Neuron (in vitro differentiated cells): ENCODE data around the gene FGD1.
"Not testable (repeated sequence)": the region's sequence is repeated elsewhere in the genome, so short reads cannot be mapped to it uniquely, and the experiment has no call there.

Experiments
- H2AFZ ChIP-seq: one replicate; pipeline ENCODE4 v1.6.1; 2013; ENCODE audit warnings: low read depth, mild to moderate bottlenecking, inconsistent platforms, low read length, moderate library complexity
- H3K27me3 ChIP-seq: one replicate; pipeline ENCODE4 v1.6.1; 2013; ENCODE audit warnings: low read length; ENCODE audit not compliant: insufficient read depth
- H3K36me3 ChIP-seq: one replicate; pipeline ENCODE4 v1.6.1; 2013; ENCODE audit warnings: low read length; ENCODE audit not compliant: insufficient read depth
- H3K4me1 ChIP-seq: one replicate; pipeline ENCODE4 v1.6.1; 2013; ENCODE audit warnings: low read length; ENCODE audit not compliant: insufficient read depth
- H3K4me3 ChIP-seq: 2 replicates; pipeline ENCODE4 v1.5.1; 2013; ENCODE audit warnings: mild to moderate bottlenecking, low read length, moderate library complexity
- H3K9me3 ChIP-seq: one replicate; pipeline ENCODE4 v1.6.1; 2013; ENCODE audit warnings: low read length

FGD1 gene

DNA sequence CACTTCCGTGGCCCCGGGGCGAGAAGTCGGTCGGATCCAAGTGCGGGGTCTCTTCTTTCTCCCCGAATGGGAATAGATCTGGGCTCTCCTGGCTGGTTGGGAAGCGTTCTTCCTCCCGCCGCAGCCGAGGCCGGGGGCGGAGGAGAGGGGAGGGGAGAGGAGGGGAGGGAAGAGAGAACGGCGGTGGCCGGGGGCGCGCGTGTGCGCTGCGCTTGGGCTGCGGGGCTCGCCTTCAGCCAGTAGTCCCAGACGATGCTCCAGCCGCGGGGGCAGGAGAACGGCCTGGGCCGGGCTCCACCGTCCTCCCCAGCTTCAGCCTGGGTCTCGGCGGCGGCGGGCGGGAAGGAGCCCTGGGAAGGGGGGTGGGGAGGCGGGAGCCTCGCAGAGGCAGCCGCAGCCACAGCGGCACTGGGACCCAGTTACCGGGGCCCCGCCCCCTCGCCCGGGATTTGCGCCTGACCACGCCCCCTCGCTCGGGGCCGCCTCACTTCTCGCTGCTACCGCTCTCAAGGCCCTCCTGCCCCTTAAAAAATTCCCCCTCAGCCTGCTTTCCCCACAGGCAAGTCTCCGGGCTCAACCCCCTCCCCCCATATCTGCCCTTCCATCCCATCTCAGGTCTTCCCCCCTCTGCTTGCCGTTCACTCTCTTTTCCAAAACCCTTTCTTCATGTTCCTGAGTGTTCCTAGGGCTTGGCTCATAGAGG, at the start of gene FGD1:
Gene FGD1, minus strand, starts transcription at position 421 of the 703 bp plus-strand sequence. CDS start 802 bp downstream, outside the sequence.
- peak within 1 kb of the TSS; percentile 56 for H3K4me3 ChIP-seq
- no peaks in the 10 kb centered on the region for H3K36me3 ChIP-seq
- H3K27me3 ChIP-seq = no peaks in the 10 kb centered on the region
- H3K4me1 ChIP-seq = peaks cover 15% of the 10 kb centered on the region
- H3K9me3 ChIP-seq = no peaks in the 10 kb centered on the region
- peak within 1 kb of the TSS; percentile 53 for H2AFZ ChIP-seq

DNA sequence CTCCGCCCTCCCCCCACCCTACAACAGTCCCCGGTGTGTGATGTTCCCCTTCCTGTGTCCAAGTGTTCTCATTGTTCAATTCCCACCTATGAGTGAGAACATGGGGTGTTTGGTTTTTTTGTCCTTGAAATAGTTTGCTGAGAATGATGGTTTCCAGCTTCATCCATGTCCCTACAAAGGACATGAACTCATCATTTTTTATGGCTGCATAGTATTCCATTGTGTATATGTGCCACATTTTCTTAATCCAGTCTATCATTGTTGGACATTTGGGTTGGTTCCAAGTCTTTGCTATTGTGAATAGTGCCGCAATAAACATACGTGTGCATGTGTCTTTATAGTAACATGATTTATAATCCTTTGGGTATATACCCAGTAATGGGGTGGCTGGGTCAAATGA, 46.2 kb upstream of the FGD1 start:
- peaks cover 61% of the 10 kb centered on the region for H3K36me3 ChIP-seq
- H3K9me3 ChIP-seq, H2AFZ ChIP-seq, H3K4me3 ChIP-seq, H3K4me1 ChIP-seq, H3K27me3 ChIP-seq: not testable (repeated sequence)

DNA sequence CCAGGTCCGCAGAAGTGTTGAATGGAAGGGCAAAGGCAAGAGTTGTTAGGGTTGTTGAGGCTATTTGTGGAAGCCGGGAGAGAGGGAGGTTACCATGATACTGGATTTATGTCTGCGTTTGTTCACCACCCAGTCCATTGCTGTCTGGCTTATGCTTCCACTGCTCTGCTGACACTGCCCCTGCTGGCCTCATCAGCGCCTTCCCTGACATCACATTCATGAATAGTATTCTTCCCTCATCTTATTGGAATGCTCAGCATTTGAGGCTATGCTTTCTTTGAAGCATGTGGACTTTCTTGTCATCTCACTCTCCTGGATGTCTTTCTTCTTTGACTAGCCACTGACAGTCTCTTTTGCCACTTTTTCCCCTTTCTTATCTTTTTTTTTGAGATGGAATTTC, 44.3 kb upstream of the FGD1 start:
- Histone ChIP-seq H3K36me3 (peaks cover 55% of the 10 kb centered on the region), H3K9me3 (peaks cover 4% of the 10 kb centered on the region), H3K4me1 (no peaks in the 10 kb centered on the region), H3K4me3 (no peak overlapping the region), H2AFZ (no peak overlapping the region), H3K27me3 (no peaks in the 10 kb centered on the region)

DNA sequence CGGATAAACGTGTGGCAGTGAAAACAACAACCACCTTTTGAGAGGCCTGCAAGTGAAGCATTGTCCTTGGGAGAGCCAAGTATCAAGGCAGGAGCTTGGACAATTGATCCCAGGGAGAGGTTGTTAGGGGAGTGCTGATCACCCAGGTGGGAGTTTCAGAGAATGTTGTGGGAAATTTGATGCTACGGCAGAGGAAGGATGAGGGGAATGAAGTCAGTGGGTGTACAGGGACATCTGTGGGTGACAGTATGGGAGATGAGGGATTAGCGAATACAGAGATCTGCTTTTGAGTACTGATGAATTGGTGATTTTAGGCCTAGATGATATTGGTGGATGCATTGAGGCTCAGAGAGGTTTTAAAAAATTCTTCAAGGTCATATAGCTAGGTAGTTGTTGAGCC, 38.2 kb upstream of the FGD1 start:
- H3K4me3 ChIP-seq = no peak overlapping the region
- peaks cover 8% of the 10 kb centered on the region for H3K4me1 ChIP-seq
- H3K36me3 ChIP-seq = peaks cover 20% of the 10 kb centered on the region
- no peaks in the 10 kb centered on the region for H3K27me3 ChIP-seq
- no peak overlapping the region for H2AFZ ChIP-seq
- no peaks in the 10 kb centered on the region for H3K9me3 ChIP-seq

DNA sequence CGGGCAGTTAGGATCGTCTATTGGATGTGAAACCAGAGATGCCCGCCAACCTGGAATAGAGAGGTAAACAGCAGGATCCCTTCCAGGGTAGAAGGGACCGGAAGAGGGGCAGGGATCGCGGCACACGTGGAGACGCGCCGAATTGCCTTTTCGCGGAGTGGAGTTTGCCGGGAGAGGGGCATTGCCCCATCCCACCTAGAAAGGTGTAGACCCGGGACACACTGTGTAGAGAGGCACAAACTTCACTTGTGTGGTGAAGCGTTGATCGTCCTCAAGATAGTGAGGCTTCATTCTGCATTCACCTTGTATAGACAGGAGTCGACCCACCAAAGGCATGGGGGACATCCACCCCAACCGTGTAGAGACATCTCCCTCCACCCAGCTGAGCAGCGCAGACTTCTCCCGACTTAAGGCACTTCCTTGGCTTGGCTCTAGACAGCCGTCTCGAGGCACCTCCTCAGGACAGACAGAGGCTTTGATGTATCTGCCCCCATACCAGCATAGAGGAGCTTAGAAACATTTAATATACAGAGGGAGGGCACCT, 34.4 kb upstream of the FGD1 start:
- Histone ChIP-seq H3K36me3 (peaks cover 4% of the 10 kb centered on the region), H3K4me3 (peak overlapping the region; percentile 80), H2AFZ (no peak overlapping the region), H3K9me3 (no peaks in the 10 kb centered on the region), H3K27me3 (no peaks in the 10 kb centered on the region), H3K4me1 (peaks cover 13% of the 10 kb centered on the region)

DNA sequence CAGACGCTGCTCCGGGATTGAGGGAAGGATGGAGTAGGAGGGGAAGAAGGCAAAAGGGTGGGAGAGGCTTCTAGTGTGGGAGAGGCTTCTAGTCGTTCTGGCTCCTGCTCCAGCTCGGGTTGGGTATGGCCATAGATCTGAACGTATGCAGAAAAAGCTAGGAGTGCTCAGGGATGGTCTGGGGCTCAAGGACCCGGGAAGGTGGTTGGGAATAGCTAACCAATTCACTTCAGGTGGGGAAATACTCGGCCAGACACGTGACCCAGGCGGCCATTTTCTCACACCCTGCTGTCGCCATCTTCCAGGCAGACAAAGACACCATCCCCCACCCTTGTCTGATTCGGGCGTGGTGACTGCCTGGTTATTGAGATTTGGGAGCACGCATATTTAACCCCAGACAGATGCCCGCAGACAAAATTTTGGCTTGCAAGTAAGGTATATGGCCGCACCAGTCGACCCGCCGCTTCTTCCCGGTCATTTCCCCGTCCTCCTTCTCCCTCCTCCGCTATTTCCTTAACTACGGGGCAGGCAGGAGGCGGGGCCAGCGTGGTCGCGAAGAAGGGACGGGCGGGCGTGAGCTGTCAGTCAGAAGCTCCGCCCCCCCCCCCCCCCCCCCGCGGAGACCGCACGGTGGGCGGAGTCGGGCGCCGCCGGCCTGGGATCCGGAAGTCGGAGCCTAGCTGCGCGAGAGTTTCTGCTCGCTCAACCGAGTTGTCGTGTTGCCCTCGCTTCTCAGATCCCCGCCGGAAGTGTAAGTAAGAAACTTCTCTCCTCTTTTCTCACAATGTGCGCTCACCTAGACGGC, 33.7 kb upstream of the FGD1 start, which contains the start of gene GNL3L:
Gene GNL3L, plus strand, starts transcription at position 668 of the 805 bp plus-strand sequence. CDS start 2,348 bp downstream, outside the sequence.
- Histone ChIP-seq H3K4me3 (peak within 1 kb of the TSS; percentile 80), H2AFZ (peak within 1 kb of the TSS; percentile 22), H3K4me1 (peaks cover 13% of the 10 kb centered on the region), H3K9me3 (no peaks in the 10 kb centered on the region), H3K36me3 (peaks cover 4% of the 10 kb centered on the region), H3K27me3 (no peaks in the 10 kb centered on the region)

DNA sequence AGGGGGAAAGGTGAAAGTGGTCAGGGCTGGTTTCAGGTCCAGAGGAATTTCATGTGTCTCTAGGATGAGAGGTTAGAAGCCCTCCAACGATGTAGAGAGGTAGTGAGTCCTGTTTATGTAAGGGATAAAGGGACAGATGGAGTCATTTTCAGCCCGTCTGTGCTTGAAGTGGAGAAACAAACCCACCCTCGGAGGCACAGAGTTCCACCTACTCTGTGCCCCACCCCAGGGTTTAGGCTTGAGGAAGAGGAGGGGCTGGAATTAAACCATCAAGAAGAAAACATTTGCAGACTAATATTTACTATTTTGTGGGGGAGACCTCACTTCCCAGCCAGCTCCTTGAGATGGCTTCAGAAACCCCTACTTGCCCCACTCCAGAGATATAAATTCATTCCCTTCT, 33.1 kb upstream of the FGD1 start:
- Histone ChIP-seq H3K4me1 (peaks cover 13% of the 10 kb centered on the region), H2AFZ (peak overlapping the region; percentile 22), H3K4me3 (peak overlapping the region; percentile 53), H3K36me3 (peaks cover 4% of the 10 kb centered on the region), H3K9me3 (no peaks in the 10 kb centered on the region), H3K27me3 (no peaks in the 10 kb centered on the region)

DNA sequence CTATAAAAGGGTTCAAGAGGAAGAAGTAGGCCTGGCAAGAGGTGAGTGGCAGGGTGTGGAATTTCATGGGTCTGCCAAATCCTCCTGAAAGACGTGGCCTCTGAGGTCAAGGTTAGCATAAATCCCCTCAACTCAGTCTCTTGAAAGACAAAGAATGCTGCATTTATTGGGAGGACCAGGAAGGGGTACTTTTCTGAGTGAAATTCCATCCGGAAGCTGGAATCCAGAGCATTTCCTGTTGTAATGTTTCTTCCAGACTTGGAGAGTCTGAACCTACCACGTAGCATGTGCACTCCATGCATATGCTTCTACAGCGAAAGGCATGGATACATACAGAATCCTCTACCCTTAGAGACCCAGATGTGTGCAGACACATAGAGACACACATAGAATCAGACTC, 13.4 kb upstream of the FGD1 start:
- H3K27me3 ChIP-seq = no peaks in the 10 kb centered on the region

DNA sequence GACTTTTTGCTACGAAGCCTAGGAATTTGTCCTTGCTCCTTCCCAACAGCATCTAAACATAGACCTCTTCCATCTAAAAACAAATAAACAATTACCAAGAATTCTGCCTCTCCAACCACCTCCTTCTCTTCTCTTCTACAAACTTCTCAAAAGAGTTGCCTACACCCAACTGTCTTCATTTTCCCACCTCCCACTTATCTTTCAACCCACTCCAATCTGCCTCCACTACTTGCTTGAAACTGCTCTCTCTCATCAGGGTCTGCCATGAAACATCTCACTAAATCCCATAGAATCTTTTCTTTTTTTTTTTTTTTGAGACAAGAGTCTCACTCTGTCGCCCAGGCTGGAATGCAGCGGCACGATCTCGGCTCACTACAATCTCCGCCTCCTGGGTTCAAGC, 902 bp upstream of the FGD1 start:
- Histone ChIP-seq H3K27me3 (no peaks in the 10 kb centered on the region), H3K9me3 (no peaks in the 10 kb centered on the region), H2AFZ (peak overlapping the region; percentile 53), H3K36me3 (no peaks in the 10 kb centered on the region), H3K4me3 (no peak overlapping the region), H3K4me1 (peaks cover 15% of the 10 kb centered on the region)

More for the DNA sequence above, 13.4 kb upstream of the FGD1 start:
- Histone ChIP-seq H3K4me3 (no peak overlapping the region), H3K4me1 (peaks cover 4% of the 10 kb centered on the region), H3K36me3 (no peaks in the 10 kb centered on the region), H2AFZ (no peak overlapping the region), H3K9me3 (no peaks in the 10 kb centered on the region)

DNA sequence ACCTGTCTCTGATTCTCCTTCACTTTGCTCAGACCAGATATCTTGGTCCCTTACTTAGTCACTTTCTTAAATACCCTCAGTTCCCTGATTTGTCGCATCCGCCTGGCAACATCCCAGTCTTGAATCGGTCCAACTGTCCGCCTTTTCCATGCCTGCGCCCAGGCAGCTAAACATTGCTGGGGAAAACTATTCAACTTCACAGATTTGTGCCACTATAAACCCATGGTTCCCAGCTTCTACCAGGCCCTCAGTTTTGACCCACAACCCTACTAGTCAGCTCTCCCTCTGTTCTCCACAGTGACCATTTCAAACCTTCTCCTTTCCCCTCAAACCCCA, 451 bp upstream of the FGD1 start:
- H3K4me1 ChIP-seq = peaks cover 15% of the 10 kb centered on the region
- H3K36me3 ChIP-seq = no peaks in the 10 kb centered on the region
- no peaks in the 10 kb centered on the region for H3K27me3 ChIP-seq
- no peaks in the 10 kb centered on the region for H3K9me3 ChIP-seq
- peak overlapping the region; percentile 56 for H3K4me3 ChIP-seq
- H2AFZ ChIP-seq = peak overlapping the region; percentile 53

DNA sequence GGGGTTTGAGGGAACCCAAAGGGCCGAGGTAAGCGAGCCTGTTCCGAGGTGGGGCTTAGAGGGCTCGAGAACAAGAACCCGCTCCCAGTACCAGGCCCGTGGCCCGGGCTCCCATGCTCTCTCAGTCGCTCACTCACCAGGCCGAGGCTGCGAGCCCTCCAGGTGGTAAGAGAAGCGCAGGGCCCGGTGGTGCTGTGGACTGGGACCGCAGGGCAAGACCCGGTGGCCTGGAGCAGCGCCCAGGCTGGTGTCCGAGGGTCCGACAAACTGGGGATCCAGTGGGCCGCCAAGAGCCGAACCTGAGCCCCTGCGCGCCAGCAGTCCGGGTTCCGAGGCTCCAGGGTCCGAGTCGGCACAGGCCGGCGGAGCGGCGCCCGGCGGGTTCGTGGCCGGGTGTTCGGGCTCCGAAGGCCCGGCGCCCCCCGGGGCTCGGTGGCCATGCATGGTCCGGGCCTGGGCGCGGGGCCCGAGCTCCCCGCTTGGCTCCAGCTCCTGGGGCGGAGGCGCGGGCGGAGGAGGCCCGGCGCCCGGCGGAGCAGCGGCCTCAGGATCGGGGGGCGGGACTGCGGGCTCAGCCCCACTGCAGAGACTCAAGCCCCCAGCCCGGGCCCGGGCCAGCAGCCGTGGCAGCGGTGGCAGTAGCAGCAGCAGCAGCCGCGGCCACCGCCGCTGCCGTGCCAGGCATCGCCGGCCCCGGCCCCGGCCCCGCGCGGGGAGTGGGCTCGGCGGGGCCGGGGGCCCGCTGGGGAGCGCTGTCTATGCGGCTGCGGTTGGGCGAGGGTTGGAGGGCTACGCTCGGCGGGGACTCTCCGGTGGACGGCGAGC, 833 bp downstream of the FGD1 start:
- no peaks in the 10 kb centered on the region for H3K9me3 ChIP-seq
- H2AFZ ChIP-seq = peak overlapping the region; percentile 53
- no peaks in the 10 kb centered on the region for H3K36me3 ChIP-seq
- H3K4me3 ChIP-seq = peak overlapping the region; percentile 56
- peaks cover 15% of the 10 kb centered on the region for H3K4me1 ChIP-seq
- no peaks in the 10 kb centered on the region for H3K27me3 ChIP-seq

DNA sequence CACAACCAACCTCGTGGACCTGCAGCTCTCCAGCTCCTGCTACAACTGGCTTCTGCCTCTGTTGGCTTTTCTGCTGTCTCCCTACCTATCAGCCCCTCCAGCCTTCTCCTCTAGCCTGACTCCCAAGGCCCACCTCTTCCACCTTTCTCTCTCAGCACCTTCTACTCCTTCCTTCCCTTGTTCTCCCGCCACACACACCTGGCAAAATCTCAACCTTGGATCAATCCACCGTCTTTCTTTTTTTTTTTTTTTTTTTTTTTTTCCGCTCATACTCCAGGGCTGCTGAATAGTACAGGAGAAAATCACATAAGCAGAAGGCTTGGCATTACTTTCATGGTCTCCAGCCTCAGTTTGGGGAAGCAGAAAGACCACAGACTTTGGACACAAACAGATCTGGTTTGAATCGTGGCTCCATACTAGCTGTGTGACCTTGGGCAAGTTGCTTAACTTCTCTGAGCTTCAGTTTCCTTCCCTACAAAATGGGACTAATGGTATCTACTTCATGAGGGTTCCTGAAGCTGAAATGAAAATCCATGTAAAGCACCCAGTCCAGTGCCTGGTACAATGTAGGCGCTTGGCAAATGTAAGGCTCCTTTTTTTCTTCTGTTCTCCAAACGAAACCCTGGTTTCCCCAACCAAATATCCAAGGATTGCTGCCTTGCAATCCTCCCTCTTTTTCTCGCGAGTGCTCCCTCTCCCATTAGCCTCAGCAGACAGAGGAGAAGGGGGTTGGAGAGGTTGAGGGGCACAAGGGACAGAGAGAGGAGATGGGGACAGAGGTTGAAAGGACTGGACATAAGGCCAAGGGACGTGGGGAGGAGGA, 1.7 kb downstream of the FGD1 start:
- H3K9me3 ChIP-seq = no peaks in the 10 kb centered on the region
- no peak overlapping the region for H2AFZ ChIP-seq
- H3K4me3 ChIP-seq = peak overlapping the region; percentile 56
- H3K4me1 ChIP-seq = peaks cover 15% of the 10 kb centered on the region
- peaks cover 2% of the 10 kb centered on the region for H3K36me3 ChIP-seq
- no peaks in the 10 kb centered on the region for H3K27me3 ChIP-seq
